22Rv1 (cell line): ENCODE measurements around the gene ZNF326.

Source experiments
- CTCF ChIP-seq: fragments of 450-650 bp; IDR thresholded peaks from 2 replicates; pipeline ENCODE4 v1.5.1; 2017; ENCODE audit warnings: mild to moderate bottlenecking
- ZFX ChIP-seq: fragments of 450-650 bp; IDR thresholded peaks from 2 replicates; pipeline ENCODE4 v1.6.1; 2017; ENCODE audit warnings: antibody characterized with exemption, borderline replicate concordance

- TF ChIP-seq CTCF (no peak), ZFX (no peak)
These were observed 592 bp upstream of the ZNF326 start for GRCh38 chr1:89994231-89994804.
